Measurements from ENCODE around the gene KLK7.

- TF ChIP-seq CTCF (conservative IDR thresholded peaks at IDR 0.05; ENCODE audit: low read depth, low read length) = no peak
- no peak for TF ChIP-seq EZH2 (IDR thresholded peaks at IDR 0.05; ENCODE audit: borderline replicate concordance, low read depth, low read length, poor library complexity, severe bottlenecking)
These were observed 15.6 kb downstream of the KLK7 start for GRCh38 chr19:50967929-50968715.
